ENCODE results near the gene CX3CR1. TPM values are rescaled to one million over a fixed set of nuclear protein-coding genes. Genes with fewer than 3 reads are reported as not detected.

CX3CR1 gene
- total RNA-seq, 2 donors from 2014 or later, result 0.28 to 0.54 TPM

DNA sequence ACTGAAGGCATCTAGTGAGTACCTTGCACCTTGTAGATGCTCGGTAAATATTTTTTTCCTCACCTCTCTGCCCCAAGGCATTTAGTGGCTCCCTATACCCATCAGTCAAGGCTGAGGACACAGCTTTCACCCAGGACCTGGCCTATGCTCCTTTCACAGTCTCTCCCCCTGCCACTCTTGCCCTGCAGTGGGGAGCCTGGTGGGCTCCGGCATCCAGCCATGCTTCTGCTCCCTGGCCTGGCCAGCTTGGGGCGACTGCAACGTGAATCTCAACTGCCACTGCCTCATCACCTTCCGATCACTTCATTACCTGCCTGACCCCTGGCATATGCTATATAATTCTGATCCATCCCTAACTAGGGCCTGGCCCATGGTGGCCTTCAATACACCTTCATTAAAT is 735 bp upstream of the CX3CR1 start:
- H3K9me3 ChIP-seq, result no peaks in the 10 kb centered on the region
- DNase-seq (ENCODE audit: low spot score) (no peak), ATAC-seq (ENCODE audit: insufficient number of reproducible peaks, low FRiP score, low read depth) (no peak)
- H3K27me3 ChIP-seq (replicated peaks; ENCODE audit: insufficient read depth), result no peaks in the 10 kb centered on the region
- no peak overlapping the region for H3K27ac ChIP-seq
- H3K4me1 ChIP-seq (ENCODE audit: control insufficient read depth in 1 of 2, low read depth in 2 of 2), result no peaks in the 10 kb centered on the region
- TF ChIP-seq, protein P1, sequence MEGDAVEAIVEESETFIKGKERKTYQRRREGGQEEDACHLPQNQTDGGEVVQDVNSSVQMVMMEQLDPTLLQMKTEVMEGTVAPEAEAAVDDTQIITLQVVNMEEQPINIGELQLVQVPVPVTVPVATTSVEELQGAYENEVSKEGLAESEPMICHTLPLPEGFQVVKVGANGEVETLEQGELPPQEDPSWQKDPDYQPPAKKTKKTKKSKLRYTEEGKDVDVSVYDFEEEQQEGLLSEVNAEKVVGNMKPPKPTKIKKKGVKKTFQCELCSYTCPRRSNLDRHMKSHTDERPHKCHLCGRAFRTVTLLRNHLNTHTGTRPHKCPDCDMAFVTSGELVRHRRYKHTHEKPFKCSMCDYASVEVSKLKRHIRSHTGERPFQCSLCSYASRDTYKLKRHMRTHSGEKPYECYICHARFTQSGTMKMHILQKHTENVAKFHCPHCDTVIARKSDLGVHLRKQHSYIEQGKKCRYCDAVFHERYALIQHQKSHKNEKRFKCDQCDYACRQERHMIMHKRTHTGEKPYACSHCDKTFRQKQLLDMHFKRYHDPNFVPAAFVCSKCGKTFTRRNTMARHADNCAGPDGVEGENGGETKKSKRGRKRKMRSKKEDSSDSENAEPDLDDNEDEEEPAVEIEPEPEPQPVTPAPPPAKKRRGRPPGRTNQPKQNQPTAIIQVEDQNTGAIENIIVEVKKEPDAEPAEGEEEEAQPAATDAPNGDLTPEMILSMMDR (IDR thresholded peaks at IDR 0.05), result no peak
- no peaks in the 10 kb centered on the region for H3K36me3 ChIP-seq
- no peak overlapping the region for H3K4me3 ChIP-seq

DNA sequence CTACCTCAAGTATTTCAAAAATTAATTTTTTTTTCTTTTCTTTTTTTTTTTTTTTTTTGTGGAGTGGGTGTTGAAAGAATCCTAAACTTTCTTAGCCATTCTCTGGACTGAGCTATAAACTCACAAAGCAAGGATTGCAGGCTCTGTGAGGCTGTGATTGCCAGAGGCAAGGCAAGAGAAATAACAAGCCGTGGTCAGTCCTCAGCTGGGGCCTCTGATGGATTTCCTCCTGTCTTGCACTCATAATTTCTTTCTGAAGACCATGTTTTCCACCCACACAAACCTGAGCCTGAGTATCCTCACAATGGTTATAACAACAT is 1.3 kb downstream of the CX3CR1 start:
- no peak for DNase-seq (ENCODE audit: low spot score)

DNA sequence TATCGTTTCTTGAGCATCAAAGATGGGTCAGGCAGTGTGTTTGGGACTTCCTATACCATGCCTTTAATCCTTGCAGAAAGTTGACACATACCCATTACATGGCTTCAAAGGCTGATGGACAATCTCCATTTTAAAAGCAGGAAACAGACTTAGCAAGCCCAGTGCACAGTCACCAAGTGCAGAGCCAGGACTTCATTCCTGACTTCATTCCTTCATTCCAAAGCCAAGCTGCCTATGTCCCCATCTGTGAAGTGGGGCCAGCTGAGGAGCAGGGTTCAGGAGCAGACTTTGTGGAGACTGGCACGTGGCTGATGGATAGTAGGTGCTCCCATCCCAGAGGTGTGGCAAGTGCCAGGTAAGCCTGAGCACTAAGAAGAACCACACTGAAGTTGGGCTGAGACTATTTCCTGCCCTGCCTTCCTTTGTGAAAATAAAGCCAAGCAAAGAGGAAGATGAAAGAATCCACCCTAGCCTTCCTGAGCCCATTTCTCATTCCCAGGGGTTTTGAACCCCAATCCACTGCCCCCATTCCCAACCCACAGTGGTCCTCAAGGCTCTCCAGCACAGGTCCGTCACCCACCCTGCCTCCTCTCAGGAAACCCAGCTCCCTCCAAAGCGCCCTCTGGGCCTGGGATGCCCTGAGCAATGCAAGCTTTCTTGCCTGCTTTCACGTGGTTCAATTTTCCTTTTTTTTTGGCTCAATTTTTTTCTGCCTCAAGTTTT is 1.8 kb downstream of the CX3CR1 start:
- DNase-seq (ENCODE audit: low spot score) (no peak), ATAC-seq (ENCODE audit: insufficient number of reproducible peaks, low FRiP score, low read depth) (no peak)
- H3K4me3 ChIP-seq, result no peak overlapping the region
- no peaks in the 10 kb centered on the region for H3K27me3 ChIP-seq (replicated peaks; ENCODE audit: insufficient read depth)
- H3K9me3 ChIP-seq, result no peaks in the 10 kb centered on the region
- TF ChIP-seq, protein P1 (IDR thresholded peaks at IDR 0.05), result no peak
- H3K36me3 ChIP-seq, result no peaks in the 10 kb centered on the region
- no peaks in the 10 kb centered on the region for H3K4me1 ChIP-seq (ENCODE audit: control insufficient read depth in 1 of 2, low read depth in 2 of 2)
- no peak overlapping the region for H3K27ac ChIP-seq

More for the DNA sequence above, 1.3 kb downstream of the CX3CR1 start:
- Histone ChIP-seq H3K4me1 (ENCODE audit: control insufficient read depth in 1 of 2, low read depth in 2 of 2) (no peaks in the 10 kb centered on the region), H3K27me3 (replicated peaks; ENCODE audit: insufficient read depth) (no peaks in the 10 kb centered on the region), H3K27ac (no peak overlapping the region), H3K4me3 (no peak overlapping the region), H3K9me3 (no peaks in the 10 kb centered on the region), H3K36me3 (no peaks in the 10 kb centered on the region)
- ATAC-seq (ENCODE audit: insufficient number of reproducible peaks, low FRiP score, low read depth), result no peak
- TF ChIP-seq, protein P1 (IDR thresholded peaks at IDR 0.05), result no peak

DNA sequence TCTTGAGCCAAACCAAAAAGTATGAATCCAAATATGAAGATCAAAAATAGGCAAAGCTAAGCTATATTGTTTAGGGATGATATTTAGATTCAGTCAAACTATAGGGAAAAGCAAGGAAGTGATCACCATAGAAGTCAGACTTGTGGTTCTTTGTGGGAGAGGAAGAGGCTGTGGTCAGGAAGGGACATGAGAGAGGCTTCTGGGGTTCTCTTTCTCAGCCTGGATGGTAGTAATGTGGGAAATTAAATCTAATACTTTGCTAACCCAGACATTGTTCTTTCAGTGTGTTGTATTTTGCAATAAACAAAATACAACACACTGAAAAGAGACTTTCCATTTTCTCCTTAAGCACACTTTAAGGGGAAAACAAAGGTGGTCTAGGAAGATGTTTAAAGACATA is 3.1 kb downstream of the CX3CR1 start:
- ATAC-seq (ENCODE audit: insufficient number of reproducible peaks, low FRiP score, low read depth), result no peak
- Histone ChIP-seq H3K4me3 (no peak overlapping the region), H3K4me1 (ENCODE audit: control insufficient read depth in 1 of 2, low read depth in 2 of 2) (no peaks in the 10 kb centered on the region), H3K27me3 (replicated peaks; ENCODE audit: insufficient read depth) (no peaks in the 10 kb centered on the region), H3K9me3 (no peaks in the 10 kb centered on the region), H3K27ac (no peak overlapping the region), H3K36me3 (no peaks in the 10 kb centered on the region)
- TF ChIP-seq, protein P1 (IDR thresholded peaks at IDR 0.05), result no peak
- no peak for DNase-seq (ENCODE audit: low spot score)

DNA sequence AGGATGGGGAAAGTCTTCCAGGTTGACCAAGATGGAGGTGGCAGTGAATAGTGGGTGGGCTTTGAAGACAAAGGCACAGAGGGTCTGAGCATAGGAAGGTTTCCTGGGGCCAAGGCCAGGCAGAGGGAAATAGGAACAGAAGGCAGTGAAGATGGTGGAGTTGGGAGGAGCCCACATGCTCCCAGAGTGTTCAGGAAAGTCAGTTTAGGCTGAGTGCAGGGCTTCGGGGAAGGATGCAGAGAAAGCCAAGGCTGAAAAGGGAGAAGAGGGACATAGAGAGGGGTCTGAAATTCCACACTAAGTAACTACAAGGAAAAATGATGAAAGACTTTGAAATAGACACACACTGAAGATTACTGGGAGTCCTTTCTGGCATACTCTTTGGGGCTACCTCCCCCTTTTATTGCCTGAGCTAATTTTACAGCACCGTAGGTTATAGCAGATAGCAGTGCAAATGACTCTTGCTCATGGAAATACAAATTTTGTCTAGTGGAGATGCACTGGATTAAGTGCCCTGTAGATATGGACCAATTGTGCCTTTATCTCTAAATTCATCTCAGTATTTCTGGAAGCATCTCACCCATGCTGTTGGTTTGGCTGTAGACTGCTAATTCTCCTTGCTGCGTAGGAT is 3.8 kb downstream of the CX3CR1 start:
- Histone ChIP-seq H3K9me3 (no peaks in the 10 kb centered on the region), H3K27ac (no peak overlapping the region), H3K27me3 (replicated peaks; ENCODE audit: insufficient read depth) (no peaks in the 10 kb centered on the region), H3K4me3 (no peak overlapping the region), H3K36me3 (no peaks in the 10 kb centered on the region), H3K4me1 (ENCODE audit: control insufficient read depth in 1 of 2, low read depth in 2 of 2) (no peaks in the 10 kb centered on the region)
- no peak for DNase-seq (ENCODE audit: low spot score)
- no peak for ATAC-seq (ENCODE audit: insufficient number of reproducible peaks, low FRiP score, low read depth)
- TF ChIP-seq, protein P1 (IDR thresholded peaks at IDR 0.05), result no peak

All from thoracic aorta (tissue), 2 donors.